NK-92 (cell line): Measurements from ENCODE around the gene SERINC1.

Experiments used
- DNase-seq: peaks from one replicate; lab custom pipeline; 2025; ENCODE audit not compliant: unreplicated experiment; lab: John Stamatoyannopoulos, UW

SERINC1 gene

DNA sequence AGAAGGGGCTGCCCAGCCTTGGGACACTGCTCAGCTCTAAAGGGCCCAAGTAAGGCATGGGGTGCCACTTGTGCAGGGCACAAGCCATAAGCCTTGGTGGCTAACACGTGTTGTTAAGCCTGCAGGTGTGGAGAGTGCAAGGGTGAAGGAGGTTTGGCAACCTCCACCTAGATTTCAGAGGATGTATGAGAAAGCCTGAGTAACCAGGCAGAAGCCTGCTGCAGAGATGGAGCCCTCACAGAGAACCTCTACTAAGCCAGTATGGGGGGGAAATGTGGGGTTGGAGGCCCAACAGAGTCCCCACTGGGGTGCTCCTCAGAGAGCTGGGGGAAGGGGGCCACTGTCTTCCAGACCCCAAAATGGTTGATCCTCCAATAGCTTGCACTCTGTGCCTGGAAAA lies 32.6 kb downstream of the SERINC1 start:
- DNase-seq: no peak

DNA sequence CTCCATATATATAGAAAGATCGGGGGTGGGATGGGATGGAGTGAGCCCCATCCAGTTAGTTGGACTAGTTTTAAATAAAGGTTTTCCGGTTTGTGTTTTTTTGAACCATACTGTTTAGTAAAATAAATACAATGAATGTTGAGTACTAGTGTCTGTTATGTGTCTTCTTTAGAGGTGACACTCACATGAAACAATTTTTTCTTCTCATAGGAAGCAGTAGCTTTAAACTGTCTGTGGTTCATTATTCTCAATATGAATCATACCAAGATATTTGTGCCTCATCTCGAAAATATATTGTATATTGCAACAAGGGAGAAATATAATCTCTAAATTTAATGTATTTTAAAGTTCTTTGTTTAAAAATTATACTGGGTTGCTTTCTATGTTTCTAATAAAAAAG lies 38.8 kb downstream of the SERINC1 start:
- no peak for DNase-seq

DNA sequence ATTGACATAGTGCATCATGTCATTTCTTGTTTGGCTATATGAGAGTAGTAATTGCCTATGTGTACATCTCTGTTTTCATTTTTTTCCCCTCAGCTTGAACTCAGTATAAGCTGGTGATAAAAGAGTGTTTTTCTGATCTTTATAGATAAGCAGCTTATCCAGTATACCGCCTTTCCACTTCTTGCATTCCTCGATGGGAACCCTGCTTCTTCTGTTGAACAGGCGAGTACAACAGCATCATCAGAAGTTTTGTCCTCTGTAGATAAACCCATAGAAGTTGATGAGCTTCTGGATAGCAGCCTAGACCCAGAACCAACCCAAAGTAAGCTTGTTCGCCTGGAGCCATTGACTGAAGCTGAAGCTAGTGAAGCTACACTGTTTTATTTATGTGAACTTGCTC lies 39.8 kb downstream of the SERINC1 start:
- DNase-seq: no peak

DNA sequence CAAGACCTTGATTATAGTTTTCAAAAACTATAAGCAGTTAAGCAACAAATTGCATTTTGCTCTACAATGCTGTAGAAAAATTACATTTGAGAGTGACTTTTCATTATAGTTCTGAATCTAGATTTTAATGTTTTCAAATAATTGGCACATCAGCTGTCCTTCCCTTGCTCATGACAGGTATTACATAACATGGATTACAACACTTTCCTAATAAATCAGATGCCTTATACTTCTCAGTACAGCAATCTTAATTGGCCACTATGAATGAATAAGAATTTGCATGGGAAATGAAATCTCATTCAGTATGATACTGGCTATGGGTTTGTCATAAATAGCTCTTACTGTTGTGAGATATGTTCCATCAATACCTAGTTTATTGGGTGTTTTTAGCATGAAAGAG lies 42.3 kb downstream of the SERINC1 start:
- no peak for DNase-seq

DNA sequence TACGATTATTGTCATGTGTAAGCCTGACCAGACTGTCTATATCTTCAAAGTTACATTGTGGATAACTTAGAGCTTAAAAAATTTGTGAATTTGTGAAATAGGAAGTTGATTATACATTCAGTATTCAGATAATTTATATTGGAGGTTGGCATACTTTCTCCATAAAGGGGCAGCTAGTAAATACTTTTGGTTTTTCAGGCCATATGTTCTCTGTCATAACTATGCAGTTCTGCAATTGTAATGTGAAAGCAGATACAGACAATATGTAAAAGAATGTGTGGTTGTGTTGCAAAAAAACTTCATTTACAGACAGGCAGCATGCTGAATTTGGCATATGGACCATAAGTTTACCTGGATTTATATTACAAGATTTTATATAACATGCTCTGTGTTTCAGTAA lies 42.8 kb downstream of the SERINC1 start:
- no peak for DNase-seq

DNA sequence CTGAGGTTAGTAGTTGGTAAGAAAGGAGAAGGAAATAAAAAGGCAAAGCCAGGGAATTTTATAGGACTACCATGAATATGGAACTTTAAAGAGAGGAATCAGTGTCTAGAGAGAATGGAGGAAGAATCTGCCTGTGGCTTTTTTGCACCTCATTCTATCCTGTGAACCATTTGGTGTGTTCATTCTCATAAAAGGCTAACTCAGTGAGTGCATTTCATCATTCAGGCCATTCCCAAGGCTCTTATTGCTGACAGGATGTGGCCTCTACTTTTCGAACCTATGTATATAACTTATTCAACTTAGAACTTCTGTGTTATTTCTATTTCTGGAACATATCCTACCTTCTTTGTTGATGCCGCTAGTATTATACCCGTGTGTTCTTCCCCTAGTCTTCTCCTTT lies 45.0 kb downstream of the SERINC1 start:
- DNase-seq: no peak

DNA sequence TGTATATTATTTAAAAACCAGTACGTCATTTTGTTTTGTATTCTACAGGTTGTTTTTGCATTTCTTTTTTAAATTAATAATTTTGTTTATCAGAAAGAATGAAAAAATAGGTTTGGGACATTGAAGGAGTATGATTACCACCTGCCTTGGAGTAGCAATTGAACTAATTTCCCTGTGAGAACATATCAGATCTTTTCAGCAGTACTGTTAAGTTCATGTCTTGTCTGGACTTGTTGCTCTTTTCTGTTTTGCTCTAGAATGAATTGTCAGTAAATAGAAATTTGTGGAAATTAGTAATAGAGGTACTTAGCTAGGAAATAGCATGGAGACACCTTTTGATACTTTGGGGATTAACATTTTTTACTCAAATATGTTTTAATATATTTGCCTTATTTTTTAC lies 47.9 kb downstream of the SERINC1 start:
- no peak for DNase-seq

DNA sequence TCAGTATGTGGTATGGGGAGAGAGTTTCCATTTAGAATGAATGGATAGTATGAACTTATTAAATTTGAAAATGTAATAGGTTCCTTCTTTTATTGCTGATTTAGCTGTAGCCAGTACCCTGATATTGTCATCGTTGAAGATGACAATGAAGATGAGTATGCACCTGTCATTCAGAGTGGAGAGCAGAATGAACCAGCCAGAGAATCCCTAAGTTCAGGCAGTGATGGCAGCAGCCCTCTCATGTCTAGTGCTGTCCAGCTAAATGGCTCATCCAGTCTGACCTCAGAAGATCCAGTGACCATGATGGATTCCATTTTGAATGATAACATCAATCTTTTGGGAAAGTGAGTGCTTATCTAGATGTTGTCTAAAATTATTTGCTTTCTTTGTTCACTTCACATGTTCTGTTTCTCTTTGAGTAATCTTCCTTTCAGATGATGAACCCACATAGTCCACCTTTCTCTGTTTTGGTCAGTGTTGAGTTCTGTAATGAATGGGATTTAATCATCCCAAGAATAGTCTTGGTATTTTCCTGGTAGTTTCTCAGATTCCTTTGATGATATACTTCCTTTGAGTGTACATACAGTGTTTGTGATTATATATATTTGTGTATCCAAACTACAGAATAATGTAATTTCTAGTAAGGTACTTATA lies 48.9 kb downstream of the SERINC1 start:
- DNase-seq: no peak

DNA sequence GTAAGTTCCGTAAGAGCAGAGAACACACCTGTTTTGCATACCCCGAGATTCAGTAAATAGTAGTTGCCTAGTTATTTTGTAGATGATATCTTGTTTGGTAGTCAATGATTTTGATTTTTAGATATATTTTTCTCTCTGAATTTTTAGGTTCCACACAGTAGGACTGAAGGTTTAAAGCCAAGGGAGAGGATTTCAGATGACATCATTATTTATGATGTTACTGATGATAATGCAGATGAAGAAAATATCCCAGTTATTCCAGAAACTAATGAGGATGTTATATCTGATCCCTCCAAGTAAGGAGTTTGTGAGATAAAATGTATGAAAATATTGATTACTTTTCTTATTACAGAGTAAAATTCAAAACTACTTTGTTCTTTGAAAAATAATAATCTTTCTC lies 49.6 kb downstream of the SERINC1 start:
- DNase-seq: no peak

DNA sequence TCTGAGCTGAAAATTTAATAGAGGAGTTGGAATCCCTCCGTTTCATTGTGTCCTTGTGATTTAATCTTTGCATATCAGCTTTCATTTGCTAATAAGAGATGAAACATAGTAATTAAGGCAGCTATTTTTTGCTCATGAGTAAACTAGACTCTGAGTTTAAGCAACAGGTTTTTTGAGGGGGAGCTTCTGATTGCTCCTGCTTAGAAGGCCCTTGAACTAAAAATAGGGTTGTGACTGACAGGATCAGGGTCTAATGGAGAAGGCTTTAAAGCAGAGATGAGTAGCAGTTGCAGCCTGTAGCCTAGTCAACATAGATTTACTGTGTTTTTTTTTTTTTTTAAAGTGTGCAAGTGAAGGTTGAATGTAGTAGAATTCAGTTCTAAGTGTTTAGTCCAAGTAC lies 54.8 kb downstream of the SERINC1 start:
- DNase-seq: no peak

DNA sequence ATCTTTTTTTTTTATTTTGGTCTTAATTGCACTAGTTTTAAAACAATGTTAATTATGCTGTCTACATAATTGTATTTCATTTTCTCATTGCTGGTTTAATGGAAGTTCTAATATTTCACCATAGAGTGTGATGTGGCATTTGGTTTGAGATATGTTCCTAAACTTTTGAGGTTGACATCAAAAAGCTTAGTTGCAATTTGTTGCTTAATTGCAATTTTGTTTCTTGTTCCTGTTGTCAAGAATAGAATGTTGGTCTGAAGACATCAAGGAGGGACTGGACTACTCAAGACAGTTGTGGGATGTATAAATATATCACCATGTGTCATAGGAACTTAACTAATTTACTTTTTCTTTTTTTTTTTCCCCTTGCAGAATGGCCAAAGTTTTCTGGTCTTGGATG lies 59.6 kb downstream of the SERINC1 start:
- no peak for DNase-seq

DNA sequence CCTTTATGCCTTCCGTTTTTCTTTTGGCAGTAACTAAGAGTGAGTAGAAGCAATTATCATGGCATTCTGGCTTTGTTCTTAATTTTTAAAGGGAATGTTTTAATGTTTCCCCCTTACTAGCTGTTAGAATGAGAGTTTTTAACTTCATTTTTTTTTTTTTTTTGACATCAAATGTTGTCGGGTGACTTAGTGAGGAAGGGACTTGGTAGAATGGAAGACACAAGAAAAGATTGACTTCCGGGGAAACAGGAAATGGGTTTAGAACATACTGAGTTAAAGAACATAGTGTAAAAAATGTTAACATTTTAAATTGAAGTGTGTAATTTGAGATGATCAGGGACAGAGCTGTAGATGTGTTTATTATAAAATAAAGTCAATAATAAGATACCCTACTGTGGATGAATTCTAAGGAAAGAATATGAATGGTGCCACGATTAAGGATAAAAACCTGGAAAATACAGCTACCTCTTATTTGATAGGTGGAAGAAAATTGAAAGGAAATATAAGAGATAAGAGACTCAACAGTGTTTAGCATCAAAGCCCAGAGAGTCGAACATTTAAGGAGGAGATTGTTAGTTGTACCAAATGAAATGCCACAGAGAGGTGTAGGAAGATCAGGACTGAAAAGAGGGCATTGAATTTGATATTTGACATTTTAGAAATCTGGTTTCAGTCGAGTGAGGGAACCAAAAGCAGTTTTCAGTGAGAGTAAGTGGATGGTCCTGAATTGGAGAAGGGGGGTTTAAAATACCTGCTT lies 62.7 kb downstream of the SERINC1 start:
- DNase-seq: no peak

DNA sequence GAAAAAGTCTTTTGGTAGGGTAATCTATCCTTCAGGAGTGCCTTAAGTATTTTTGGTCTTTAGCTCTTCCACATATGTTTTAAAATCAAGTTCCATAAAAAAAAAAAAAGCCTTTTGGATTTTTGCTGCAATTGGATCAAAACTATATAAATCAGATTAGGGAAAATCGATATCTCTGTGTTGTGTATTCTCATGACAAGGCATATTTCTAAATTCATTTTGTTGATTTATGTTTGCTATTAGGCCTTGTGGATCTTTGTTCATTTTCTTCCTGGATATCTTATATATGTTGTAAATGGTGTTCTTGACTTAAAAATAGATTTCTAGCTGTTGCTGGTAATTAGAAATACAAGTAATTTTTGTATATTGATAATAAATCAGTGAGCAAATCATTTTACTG lies 63.4 kb downstream of the SERINC1 start:
- DNase-seq: no peak

DNA sequence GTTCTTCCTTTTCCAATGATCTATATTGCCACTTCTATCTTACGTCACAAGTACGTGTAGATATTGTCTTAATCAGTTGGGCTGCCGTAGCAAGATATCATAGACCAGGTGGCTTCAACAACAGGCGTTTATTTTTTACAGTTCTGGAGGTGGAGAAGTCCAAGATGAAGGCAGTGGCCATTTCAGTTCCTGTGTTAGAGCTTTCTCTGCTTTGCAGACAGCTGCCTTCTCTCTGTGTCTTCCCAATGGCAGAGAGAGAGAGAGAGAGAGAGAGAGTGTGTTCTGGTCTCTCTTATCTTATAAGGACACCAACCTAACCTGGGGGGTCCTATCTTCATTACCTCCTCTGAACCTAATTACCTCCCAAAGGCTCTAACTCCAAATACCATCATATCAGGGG lies 63.9 kb downstream of the SERINC1 start:
- no peak for DNase-seq

DNA sequence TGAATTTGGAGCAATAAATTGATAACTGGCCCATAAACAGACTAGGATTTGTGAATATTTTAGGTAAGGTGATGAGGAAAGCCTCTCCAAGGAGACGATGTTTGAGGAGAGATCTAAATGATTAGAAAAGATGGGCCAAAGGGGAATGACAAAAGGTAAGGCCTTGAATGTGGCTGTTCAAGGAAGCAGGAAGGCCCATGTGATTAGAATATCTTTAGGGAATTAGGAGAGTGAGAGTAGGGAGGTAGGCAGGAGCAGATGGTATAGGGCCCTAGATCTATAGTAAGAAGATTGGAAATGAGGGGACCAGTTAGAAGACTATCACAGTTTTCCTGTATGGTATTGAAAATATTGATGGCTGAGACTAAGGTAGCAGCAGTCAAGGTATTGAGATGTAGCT lies 65.4 kb downstream of the SERINC1 start:
- DNase-seq: no peak

DNA sequence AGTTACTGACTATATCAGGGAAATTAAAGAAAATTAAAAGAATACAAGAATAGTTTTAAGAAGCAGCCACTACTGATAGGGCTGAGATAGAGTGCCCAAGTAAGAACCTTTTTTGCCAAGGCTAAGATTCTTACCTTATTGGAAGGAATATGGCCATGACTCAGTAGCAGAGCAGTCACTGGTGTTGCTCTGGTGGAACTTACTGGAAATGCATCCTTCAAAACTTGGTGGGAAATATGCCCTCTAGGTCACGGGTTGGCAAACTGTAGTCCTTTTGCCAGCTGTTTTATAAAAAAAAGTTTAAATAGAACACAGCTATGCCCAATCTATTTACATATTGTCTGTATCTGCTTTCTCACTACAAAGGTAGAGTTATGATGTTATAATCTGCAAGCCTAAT lies 66.2 kb downstream of the SERINC1 start:
- no peak for DNase-seq

DNA sequence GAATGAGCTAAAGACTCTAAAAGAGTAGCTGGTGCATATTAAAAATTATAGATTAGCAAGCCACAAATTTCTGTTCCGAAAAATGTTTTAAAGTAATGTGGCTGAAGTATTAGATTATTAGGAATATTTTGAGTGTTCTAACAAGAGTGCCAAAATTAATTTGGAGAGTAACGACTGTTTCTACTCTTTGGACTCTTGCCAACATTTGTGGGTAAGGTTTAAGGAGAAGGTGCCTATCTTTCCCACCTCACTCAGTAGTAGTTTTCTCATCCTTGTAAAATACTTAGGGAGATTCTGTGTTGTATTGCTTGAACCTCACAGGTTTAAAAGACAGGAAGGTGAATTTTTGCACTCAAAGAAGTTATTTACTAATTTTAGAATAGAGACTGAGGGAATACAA lies 67.2 kb downstream of the SERINC1 start:
- DNase-seq: no peak

DNA sequence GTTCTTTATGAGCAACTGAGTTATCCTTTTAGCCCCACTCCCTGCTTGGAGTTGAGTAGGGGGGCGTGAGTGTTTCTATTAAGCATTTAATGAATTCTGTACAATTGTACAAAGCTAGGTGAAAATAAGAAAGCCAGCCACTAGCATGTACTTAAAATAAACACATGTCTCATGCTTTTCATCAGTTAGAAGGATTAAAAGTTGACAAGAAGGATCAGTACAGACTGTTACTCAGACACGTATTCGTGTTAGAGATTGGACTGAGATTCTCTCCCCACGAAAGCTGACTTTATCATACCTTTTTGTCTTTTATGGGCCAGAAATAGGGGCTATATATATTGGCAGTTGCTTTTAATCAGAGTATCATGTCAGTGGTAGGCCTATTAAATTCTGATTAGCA lies 70.5 kb downstream of the SERINC1 start:
- DNase-seq: no peak

DNA sequence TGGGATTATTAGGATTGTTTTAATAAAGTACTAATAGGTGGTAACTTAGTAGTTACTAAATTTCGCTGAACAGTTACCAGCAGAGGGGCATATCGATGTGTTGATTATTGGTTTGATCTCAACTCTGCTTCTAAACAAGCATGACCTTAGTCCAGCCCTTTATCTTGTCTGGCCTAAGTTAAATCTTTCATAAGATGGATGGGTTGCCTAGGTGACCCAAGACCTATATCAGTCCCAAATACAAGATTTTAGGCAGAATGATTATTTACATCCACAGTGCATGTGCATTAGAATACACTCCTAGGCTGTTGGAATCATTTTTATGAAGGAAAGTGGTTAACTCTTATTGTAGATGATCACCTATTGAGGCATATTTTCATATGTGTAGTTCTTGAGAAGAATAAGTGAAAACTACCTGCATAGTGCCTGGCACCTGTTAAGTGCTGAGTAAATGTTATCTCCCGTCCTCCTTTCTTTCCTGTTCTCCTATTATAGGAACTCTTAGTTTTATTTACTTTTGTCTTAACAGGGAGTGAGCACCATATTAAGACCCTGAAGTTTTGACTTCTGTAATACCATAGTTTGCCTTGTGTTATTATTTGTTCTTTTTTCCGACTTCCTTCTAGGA lies 71.0 kb downstream of the SERINC1 start:
- DNase-seq: no peak

DNA sequence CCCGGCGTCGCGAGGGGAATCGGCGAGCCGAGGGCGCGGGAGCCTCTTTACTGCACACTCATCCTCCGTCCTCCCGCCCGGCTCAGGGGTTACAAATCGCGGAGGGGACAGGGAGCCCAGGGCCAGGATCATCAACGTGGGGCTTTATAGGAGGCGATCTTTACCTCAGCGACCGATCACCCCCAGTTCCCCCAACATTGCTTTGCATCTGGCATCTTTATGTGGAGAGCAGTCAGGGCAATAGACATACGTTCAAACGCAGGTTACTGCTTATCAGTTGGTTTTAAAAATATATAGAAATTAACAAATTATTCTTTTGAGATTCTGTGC lies 71.5 kb downstream of the SERINC1 start:
- no peak for DNase-seq

DNA sequence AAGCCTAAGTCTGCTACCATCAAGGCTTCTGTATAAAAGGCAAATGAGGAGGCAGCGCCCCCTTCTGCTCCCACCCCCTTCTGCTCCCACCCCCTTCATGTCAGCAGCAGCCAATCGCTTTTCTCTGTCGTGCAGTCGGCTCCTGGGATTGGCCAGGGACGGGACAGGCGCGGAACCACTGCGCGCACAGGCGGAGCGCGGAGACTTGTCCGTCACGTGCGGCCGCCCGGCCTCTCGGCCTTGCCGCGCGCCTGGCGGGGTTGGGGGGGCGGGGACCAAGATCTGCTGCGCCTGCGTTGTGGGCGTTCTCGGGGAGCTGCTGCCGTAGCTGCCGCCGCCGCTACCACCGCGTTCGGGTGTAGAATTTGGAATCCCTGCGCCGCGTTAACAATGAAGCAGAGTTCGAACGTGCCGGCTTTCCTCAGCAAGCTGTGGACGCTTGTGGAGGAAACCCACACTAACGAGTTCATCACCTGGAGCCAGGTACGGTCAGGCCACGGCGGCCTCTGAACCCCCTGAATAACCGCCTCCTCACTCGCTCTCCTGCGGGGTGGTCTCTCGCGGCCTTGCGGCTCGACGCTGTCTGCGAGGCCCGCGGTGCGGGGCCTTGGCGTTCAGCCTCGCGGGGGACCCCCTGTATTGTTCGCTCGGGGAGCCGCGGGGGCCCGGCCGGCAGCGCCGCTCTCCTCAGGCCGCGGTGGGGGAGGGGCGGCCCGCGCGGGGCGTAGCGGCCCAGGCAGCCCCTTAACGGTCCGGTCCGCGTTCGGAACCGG lies 72.1 kb downstream of the SERINC1 start, which contains the start of gene HSF2:
TSS of gene HSF2 (plus strand) at position 305 of the 773 bp plus-strand sequence. CDS start at position 391, 86 bp downstream.
- peak; percentile 83 for DNase-seq

DNA sequence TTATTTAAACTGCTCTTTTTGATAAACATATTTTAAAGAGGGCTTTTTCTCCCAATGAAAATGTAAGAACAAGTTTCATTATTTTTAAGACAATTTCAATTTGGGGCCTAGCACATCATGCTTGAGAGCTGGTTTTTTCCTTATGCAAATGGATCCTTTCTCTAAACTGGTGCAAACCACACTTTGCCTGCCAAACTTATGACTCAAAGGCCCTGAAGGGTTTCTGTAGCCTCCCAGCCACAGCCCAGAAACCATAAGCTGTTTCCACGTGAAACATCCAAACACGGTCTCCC lies 72.6 kb downstream of the SERINC1 start:
- no peak for DNase-seq
